A549 (cell line): ENCODE results near the gene RBP7. TPM values are rescaled to one million over a fixed set of nuclear protein-coding genes. Genes with fewer than 3 reads are reported as not detected.

Experiments used
- ATAC-seq, 2 experiments: fragments of 200-7000 bp in 1 of 2; fragments of >200 bp in 1 of 2; cut with Nextera tagmentation in 1 of 2; cut with Tn5 transposase in 1 of 2; 3 replicates each; pipeline versions ENCODE4 v1.8.0 to v1.9.1; 2018 to 2020; ENCODE audit warnings: mild to moderate bottlenecking in 1 of 2, moderate library complexity in 1 of 2
- CTCF ChIA-PET: fragments of 300-600 bp; sonication (Branson Sonifier 250); formaldehyde crosslinking; extraction: SDS; loops from one replicate; lab custom pipeline; 2021; ENCODE audit warnings: antibody characterized with exemption, inconsistent platforms; lab: Yijun Ruan, JAX
- POLR2A ChIA-PET: fragments of 350-600 bp; formaldehyde crosslinking; extraction: SDS; loops from one replicate; lab custom pipeline; 2021; ENCODE audit warnings: antibody characterized with exemption, inconsistent platforms; lab: Yijun Ruan, JAX
- DNase-seq, 2 experiments: peaks; one replicate each; pipeline versions ENCODE4 v3.0.0 to v3.0.0-alpha.2; 2011 to 2016; ENCODE audit warnings: low read depth in 1 of 2, low spot score in 1 of 2
- FAIRE-seq: peaks from 2 replicates; lab custom pipeline; 2011; peaks lifted over from hg19 to GRCh38; lab: Jason Lieb, UNC
- H3K27ac ChIP-seq, 2 experiments: fragments of >200 bp; sonication (Bioruptor Twin); formaldehyde crosslinking; 3 replicates each; pipeline ENCODE4 v1.5.1; 2016 to 2017
- H3K4me1 ChIP-seq: fragments of >200 bp; sonication (Bioruptor Twin); formaldehyde crosslinking; 3 replicates; pipeline ENCODE4 v1.6.1; 2016
- H3K4me2 ChIP-seq: fragments of >200 bp; sonication (Bioruptor Twin); formaldehyde crosslinking; 3 replicates; pipeline ENCODE4 v1.6.1; 2016
- H3K4me3 ChIP-seq: fragments of >200 bp; sonication (Bioruptor Twin); formaldehyde crosslinking; 3 replicates; pipeline ENCODE4 v1.5.1; 2016
- H3K9me3 ChIP-seq: fragments of >200 bp; sonication (Bioruptor Twin); formaldehyde crosslinking; 3 replicates; pipeline ENCODE4 v1.6.1; 2016
- BHLHE40 ChIP-seq: IDR thresholded peaks from 2 replicates; pipeline ENCODE4 v1.6.1; 2012; ENCODE audit warnings: low read depth, low read length, inconsistent platforms
- CBX2 ChIP-seq: fragments of 200-600 bp; sonication (generic); IDR thresholded peaks from 2 replicates; pipeline ENCODE4 v1.6.1; 2016; ENCODE audit warnings: low read depth, mild to moderate bottlenecking, borderline replicate concordance
- CHD4 ChIP-seq: fragments of 200-600 bp; sonication (generic); IDR thresholded peaks from 2 replicates; pipeline ENCODE4 v1.6.1; 2016; ENCODE audit warnings: antibody characterized with exemption, mild to moderate bottlenecking, borderline replicate concordance
- EHF ChIP-seq: fragments of 250-450 bp; sonication (Bioruptor Pico); IDR thresholded peaks from 2 replicates; pipeline ENCODE4 v1.5.0; 2020; ENCODE audit warnings: mild to moderate bottlenecking
- EP300 ChIP-seq, 2 experiments: fragments of >200 bp; sonication (Bioruptor Twin); formaldehyde crosslinking; IDR thresholded peaks; 2 replicates in 1 of 2; 3 replicates in 1 of 2; pipeline ENCODE4 v1.6.1; 2016 to 2017
- ESRRA ChIP-seq: fragments of 150-350 bp; IDR thresholded peaks from 2 replicates; pipeline ENCODE4 v1.6.1; 2014; ENCODE audit warnings: mild to moderate bottlenecking, low read length, borderline replicate concordance
- FOSL2 ChIP-seq, 2 experiments: fragments of 450-650 bp in 1 of 2; fragments of >200 bp in 1 of 2; sonication (Bioruptor Twin) in 1 of 2; formaldehyde crosslinking; IDR thresholded peaks; 2 replicates each; pipeline versions ENCODE4 v1.5.0 to v1.6.1; 2016 to 2020; ENCODE audit warnings: mild to moderate bottlenecking in 1 of 2, moderate library complexity in 1 of 2
- FOXS1 ChIP-seq: fragments of 250-450 bp; sonication (Bioruptor Pico); IDR thresholded peaks from 2 replicates; pipeline ENCODE4 v1.5.0; 2020; ENCODE audit warnings: mild to moderate bottlenecking, moderate library complexity
- GATA3 ChIP-seq: IDR thresholded peaks from 2 replicates; pipeline ENCODE4 v1.6.1; 2012; ENCODE audit warnings: borderline replicate concordance
- HDAC2 ChIP-seq: fragments of 200-600 bp; sonication (generic); IDR thresholded peaks from 2 replicates; pipeline ENCODE4 v1.6.1; 2016
- HEYL ChIP-seq: fragments of 250-450 bp; sonication (Bioruptor Pico); IDR thresholded peaks from 2 replicates; pipeline ENCODE4 v1.8.0; 2021; ENCODE audit warnings: mild to moderate bottlenecking, moderate library complexity
- JUNB ChIP-seq: fragments of >200 bp; sonication (Bioruptor Twin); formaldehyde crosslinking; IDR thresholded peaks from 2 replicates; pipeline ENCODE4 v1.6.1; 2016
- KDM1A ChIP-seq: fragments of 200-600 bp; sonication (generic); IDR thresholded peaks from 2 replicates; pipeline ENCODE4 v1.6.1; 2016; ENCODE audit warnings: low read depth, mild to moderate bottlenecking
- KDM5A ChIP-seq: fragments of 200-600 bp; sonication (generic); IDR thresholded peaks from 2 replicates; pipeline ENCODE4 v1.6.1; 2016; ENCODE audit warnings: antibody characterized with exemption, mild to moderate bottlenecking
- MYC ChIP-seq: IDR thresholded peaks from 2 replicates; pipeline ENCODE4 v1.6.1; 2012; ENCODE audit warnings: mild to moderate bottlenecking, inconsistent platforms, low read length, improper control_type of control experiment, borderline replicate concordance
- NFE2L2 ChIP-seq: fragments of 150-350 bp; conservative IDR thresholded peaks from 2 replicates; pipeline ENCODE4 v1.6.1; 2014; ENCODE audit warnings: low read length
- NPAS2 ChIP-seq: fragments of 250-450 bp; sonication (Bioruptor Pico); IDR thresholded peaks from 2 replicates; pipeline ENCODE4 v1.8.0; 2022; ENCODE audit warnings: mild to moderate bottlenecking, moderate library complexity, borderline replicate concordance
- NR3C1 ChIP-seq: fragments of >200 bp; sonication (Bioruptor Twin); formaldehyde crosslinking; IDR thresholded peaks from 3 replicates; pipeline ENCODE4 v1.6.1; 2017
- RFX5 ChIP-seq: fragments of 450-650 bp; IDR thresholded peaks from 2 replicates; pipeline ENCODE4 v1.7.1; 2014; ENCODE audit warnings: antibody characterized with exemption, mild to moderate bottlenecking, moderate library complexity
- RNF2 ChIP-seq: fragments of 200-600 bp; sonication (generic); IDR thresholded peaks from 2 replicates; pipeline ENCODE4 v1.6.1; 2016; ENCODE audit warnings: low read depth, mild to moderate bottlenecking, antibody characterized with exemption, moderate library complexity, borderline replicate concordance
- SMC3 ChIP-seq: fragments of >200 bp; sonication (Bioruptor Twin); formaldehyde crosslinking; IDR thresholded peaks from 3 replicates; pipeline ENCODE4 v1.6.1; 2018; ENCODE audit warnings: inconsistent platforms
- TFCP2L1 ChIP-seq: fragments of 250-450 bp; sonication (Bioruptor Pico); IDR thresholded peaks from 2 replicates; pipeline ENCODE4 v1.5.0; 2021; ENCODE audit warnings: mild to moderate bottlenecking
- TP53 ChIP-seq: fragments of 250-450 bp; sonication (Bioruptor Pico); IDR thresholded peaks from 2 replicates; pipeline ENCODE4 v1.5.0; 2021; ENCODE audit warnings: mild to moderate bottlenecking, moderate library complexity
- ZC3H11A ChIP-seq: fragments of 450-650 bp; IDR thresholded peaks from 2 replicates; pipeline ENCODE4 v1.6.1; 2014; ENCODE audit warnings: antibody characterized with exemption, mild to moderate bottlenecking
- ZFP36 ChIP-seq: fragments of 450-650 bp; IDR thresholded peaks from 2 replicates; pipeline ENCODE4 v1.6.1; 2014; ENCODE audit warnings: borderline replicate concordance; ENCODE audit not compliant: partially characterized antibody
- WGBS: methylation state at CpG from one replicate; pipeline ENCODE4 v1.1.6; 2017; ENCODE audit errors: missing lambda C conversion rate; 5-methylcytosine and 5-hydroxymethylcytosine counted together
- polyA plus RNA-seq, 4 experiments: library from polyadenylated mRNA; depleted of rRNA in 3 of 4; stranded (reverse); fragments of >200 nt; fragmentation: RNase III in 1 of 4; extraction: RNeasy Plus Mini Kit Qiagen cat#74134 plus additional on column Dnase treatment in 1 of 4; gene quantifications; 2 replicates in 3 of 4; 3 replicates in 1 of 4; pipeline ENCODE4 v1.2.3, GENCODE V29; 2011 to 2017
- TF ChIP-seq, protein P1 (sequence below): IDR thresholded peaks from 2 replicates; pipeline ENCODE4 v1.6.1; 2012
- TF ChIP-seq, protein P2 (sequence below): fragments of 150-350 bp; IDR thresholded peaks from 2 replicates; pipeline ENCODE4 v1.6.1; 2014; ENCODE audit warnings: low read depth, mild to moderate bottlenecking, low read length
- TF ChIP-seq, protein P3 (sequence below): IDR thresholded peaks from 2 replicates; pipeline ENCODE4 v1.6.1; 2012
- TF ChIP-seq, protein P4 (sequence below): fragments of >200 bp; sonication (Bioruptor Twin); formaldehyde crosslinking; IDR thresholded peaks from 3 replicates; pipeline ENCODE4 v1.5.1; 2016
- TF ChIP-seq, protein P5 (sequence below): fragments of >200 bp; sonication (Bioruptor Twin); formaldehyde crosslinking; IDR thresholded peaks from 2 replicates; pipeline ENCODE4 v1.6.1; 2016
- TF ChIP-seq, protein P6 (sequence below): fragments of 250-450 bp; sonication (Bioruptor Pico); IDR thresholded peaks from 2 replicates; pipeline ENCODE4 v1.5.0; 2020; ENCODE audit warnings: low read depth, mild to moderate bottlenecking, moderate library complexity

RBP7 gene
- polyA plus RNA-seq, 2 of the 4 experiments (the other 2 are of a cell fraction), result 3.2 to 3.5 TPM

DNA sequence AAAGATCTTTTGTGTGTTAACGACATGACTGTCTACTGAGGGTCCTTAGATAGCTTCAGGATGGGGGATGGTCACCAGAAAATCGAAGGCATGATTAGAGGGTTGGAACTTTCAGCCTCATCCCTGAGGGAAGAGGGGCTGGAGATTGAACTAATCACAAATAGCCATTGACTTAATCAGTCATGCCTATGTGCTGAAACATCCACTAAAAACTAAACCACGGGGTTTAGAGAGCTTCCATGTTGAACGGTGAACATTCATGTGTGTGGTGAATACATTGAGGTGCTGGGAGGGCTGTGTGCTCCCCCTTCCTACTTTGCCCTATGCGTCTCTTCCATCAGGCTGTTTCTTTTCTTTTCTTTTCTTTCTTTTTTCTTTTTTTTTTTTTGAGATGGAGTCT is 17.0 kb downstream of the RBP7 start:
- H3K27ac ChIP-seq, result no peak overlapping the region
- TF ChIP-seq JUNB (no peak), ZC3H11A (no peak), RFX5 (no peak), TFCP2L1 (CRISPR knock-in tag) (no peak), EP300 (IDR thresholded peaks at IDR 0.05) (no peak), ESRRA (no peak), GATA3 (no peak), FOSL2 (IDR thresholded peaks at IDR 0.05) (no peak), FOSL2 (CRISPR knock-in tag; IDR thresholded peaks at IDR 0.05) (no peak), KDM1A (no peak), NPAS2 (no peak), KDM5A (no peak), EHF (no peak), TP53 (CRISPR knock-in tag) (no peak), MYC (no peak), HDAC2 (no peak), CHD4 (no peak), ZFP36 (no peak)
- TF ChIP-seq, protein P1, sequence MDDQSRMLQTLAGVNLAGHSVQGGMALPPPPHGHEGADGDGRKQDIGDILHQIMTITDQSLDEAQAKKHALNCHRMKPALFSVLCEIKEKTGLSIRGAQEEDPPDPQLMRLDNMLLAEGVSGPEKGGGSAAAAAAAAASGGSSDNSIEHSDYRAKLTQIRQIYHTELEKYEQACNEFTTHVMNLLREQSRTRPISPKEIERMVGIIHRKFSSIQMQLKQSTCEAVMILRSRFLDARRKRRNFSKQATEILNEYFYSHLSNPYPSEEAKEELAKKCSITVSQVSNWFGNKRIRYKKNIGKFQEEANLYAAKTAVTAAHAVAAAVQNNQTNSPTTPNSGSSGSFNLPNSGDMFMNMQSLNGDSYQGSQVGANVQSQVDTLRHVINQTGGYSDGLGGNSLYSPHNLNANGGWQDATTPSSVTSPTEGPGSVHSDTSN, result no peak
- TF ChIP-seq, protein P2, sequence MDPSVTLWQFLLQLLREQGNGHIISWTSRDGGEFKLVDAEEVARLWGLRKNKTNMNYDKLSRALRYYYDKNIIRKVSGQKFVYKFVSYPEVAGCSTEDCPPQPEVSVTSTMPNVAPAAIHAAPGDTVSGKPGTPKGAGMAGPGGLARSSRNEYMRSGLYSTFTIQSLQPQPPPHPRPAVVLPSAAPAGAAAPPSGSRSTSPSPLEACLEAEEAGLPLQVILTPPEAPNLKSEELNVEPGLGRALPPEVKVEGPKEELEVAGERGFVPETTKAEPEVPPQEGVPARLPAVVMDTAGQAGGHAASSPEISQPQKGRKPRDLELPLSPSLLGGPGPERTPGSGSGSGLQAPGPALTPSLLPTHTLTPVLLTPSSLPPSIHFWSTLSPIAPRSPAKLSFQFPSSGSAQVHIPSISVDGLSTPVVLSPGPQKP, result no peak
- TF ChIP-seq, protein P3, sequence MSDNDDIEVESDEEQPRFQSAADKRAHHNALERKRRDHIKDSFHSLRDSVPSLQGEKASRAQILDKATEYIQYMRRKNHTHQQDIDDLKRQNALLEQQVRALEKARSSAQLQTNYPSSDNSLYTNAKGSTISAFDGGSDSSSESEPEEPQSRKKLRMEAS, result no peak
- no peaks in the 10 kb centered on the region for H3K9me3 ChIP-seq
- DNase-seq (no peak), ATAC-seq (no peak), FAIRE-seq (no peak)
- H3K4me1 ChIP-seq, result no peaks in the 10 kb centered on the region
- H3K4me2 ChIP-seq, result no peak overlapping the region
- WGBS, result 42% methylated on average over 5 of the region's 5 CpGs
- H3K4me3 ChIP-seq, result no peak overlapping the region
- POLR2A ChIA-PET, result no interaction called here
- CTCF ChIA-PET, result no interaction called here

DNA sequence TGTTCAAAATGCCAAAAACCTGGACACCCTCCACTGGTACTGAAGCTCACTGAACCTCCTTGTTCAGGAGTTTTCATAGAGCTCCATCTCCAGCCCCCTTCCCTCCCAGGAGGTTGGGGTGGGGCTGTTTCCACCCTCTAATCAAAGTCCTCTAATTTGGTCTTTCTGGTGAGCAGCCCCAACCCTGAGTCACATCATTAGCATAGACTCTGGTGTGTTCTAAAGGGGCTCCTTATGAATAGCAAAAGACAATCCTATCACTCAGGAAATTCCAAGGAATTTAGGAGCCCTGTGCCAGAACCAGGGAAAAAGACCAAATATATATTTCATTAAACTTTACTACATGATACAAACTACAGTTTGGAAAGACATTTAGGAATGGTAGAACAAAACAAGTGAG is 22.5 kb downstream of the RBP7 start:
- Histone ChIP-seq H3K4me2 (no peak overlapping the region), H3K4me1 (no peaks in the 10 kb centered on the region), H3K4me3 (no peak overlapping the region), H3K9me3 (no peaks in the 10 kb centered on the region), H3K27ac (no peak overlapping the region)
- ChIA-PET CTCF (interaction anchor here (1.0 to 1.5 kb wide), 2 partner anchors 19 to 24 kb away, joined by 3 read pairs; no protein-coding TSS in a partner anchor), POLR2A (no interaction called here)
- no peak for TF ChIP-seq BHLHE40
- TF ChIP-seq NR3C1, result no peak
- no peak for TF ChIP-seq SMC3
- TF ChIP-seq CBX2, result no peak
- TF ChIP-seq JUNB, result no peak
- no peak for TF ChIP-seq FOXS1 (CRISPR knock-in tag)
- no peak for TF ChIP-seq ZFP36
- TF ChIP-seq HEYL (CRISPR knock-in tag), result no peak
- TF ChIP-seq, protein P4, sequence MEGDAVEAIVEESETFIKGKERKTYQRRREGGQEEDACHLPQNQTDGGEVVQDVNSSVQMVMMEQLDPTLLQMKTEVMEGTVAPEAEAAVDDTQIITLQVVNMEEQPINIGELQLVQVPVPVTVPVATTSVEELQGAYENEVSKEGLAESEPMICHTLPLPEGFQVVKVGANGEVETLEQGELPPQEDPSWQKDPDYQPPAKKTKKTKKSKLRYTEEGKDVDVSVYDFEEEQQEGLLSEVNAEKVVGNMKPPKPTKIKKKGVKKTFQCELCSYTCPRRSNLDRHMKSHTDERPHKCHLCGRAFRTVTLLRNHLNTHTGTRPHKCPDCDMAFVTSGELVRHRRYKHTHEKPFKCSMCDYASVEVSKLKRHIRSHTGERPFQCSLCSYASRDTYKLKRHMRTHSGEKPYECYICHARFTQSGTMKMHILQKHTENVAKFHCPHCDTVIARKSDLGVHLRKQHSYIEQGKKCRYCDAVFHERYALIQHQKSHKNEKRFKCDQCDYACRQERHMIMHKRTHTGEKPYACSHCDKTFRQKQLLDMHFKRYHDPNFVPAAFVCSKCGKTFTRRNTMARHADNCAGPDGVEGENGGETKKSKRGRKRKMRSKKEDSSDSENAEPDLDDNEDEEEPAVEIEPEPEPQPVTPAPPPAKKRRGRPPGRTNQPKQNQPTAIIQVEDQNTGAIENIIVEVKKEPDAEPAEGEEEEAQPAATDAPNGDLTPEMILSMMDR, result no peak
- TF ChIP-seq RNF2, result no peak
- TF ChIP-seq, protein P5, sequence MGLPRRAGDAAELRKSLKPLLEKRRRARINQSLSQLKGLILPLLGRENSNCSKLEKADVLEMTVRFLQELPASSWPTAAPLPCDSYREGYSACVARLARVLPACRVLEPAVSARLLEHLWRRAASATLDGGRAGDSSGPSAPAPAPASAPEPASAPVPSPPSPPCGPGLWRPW, result no peak
- TF ChIP-seq, protein P6, sequence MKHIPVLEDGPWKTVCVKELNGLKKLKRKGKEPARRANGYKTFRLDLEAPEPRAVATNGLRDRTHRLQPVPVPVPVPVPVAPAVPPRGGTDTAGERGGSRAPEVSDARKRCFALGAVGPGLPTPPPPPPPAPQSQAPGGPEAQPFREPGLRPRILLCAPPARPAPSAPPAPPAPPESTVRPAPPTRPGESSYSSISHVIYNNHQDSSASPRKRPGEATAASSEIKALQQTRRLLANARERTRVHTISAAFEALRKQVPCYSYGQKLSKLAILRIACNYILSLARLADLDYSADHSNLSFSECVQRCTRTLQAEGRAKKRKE (CRISPR knock-in tag), result no peak
- TF ChIP-seq NFE2L2, result no peak
- DNase-seq, result no peak
- ATAC-seq, result no peak
- no peak for FAIRE-seq
